HG03139 (cell line): ENCODE data around the gene LUZP1.

Source experiments
- ATAC-seq: cut with Tn5 transposase; IDR thresholded peaks from one replicate; pipeline ENCODE4 v1.9.1; 2021; ENCODE audit not compliant: unreplicated experiment

The LUZP1 gene

GRCh38 chr1:23156940-23157339 lies 11.7 kb downstream of the LUZP1 start:
- ATAC-seq = no peak

- ATAC-seq = no peak
Measured at GRCh38 chr1:23152966-23153684, 15.5 kb downstream of the LUZP1 start.

- no peak for ATAC-seq
Measured at GRCh38 chr1:23150742-23151141, 17.9 kb downstream of the LUZP1 start.

GRCh38 chr1:23150125-23150524 lies 18.5 kb downstream of the LUZP1 start:
- no peak for ATAC-seq

GRCh38 chr1:23149114-23149513 lies 19.5 kb downstream of the LUZP1 start:
- ATAC-seq = no peak

- no peak for ATAC-seq
Measured at GRCh38 chr1:23148084-23148483, 20.6 kb downstream of the LUZP1 start.

GRCh38 chr1:23140940-23141596 lies 27.6 kb downstream of the LUZP1 start:
- ATAC-seq = no peak

GRCh38 chr1:23135268-23135667 lies 33.4 kb downstream of the LUZP1 start:
- no peak for ATAC-seq

GRCh38 chr1:23134055-23134454 lies 34.6 kb downstream of the LUZP1 start:
- no peak for ATAC-seq

- ATAC-seq = no peak
Measured at GRCh38 chr1:23133587-23133986, 35.1 kb downstream of the LUZP1 start.

GRCh38 chr1:23132033-23132432 lies 36.6 kb downstream of the LUZP1 start:
- no peak for ATAC-seq

- ATAC-seq = no peak
Measured at GRCh38 chr1:23129846-23130245, 38.8 kb downstream of the LUZP1 start.

- no peak for ATAC-seq
Measured at GRCh38 chr1:23126801-23127200, 41.9 kb downstream of the LUZP1 start.

- no peak for ATAC-seq
Measured at GRCh38 chr1:23126200-23126599, 42.5 kb downstream of the LUZP1 start.

- ATAC-seq = no peak
Measured at GRCh38 chr1:23125489-23125888, 43.2 kb downstream of the LUZP1 start.

- ATAC-seq = no peak
Measured at GRCh38 chr1:23124259-23125026, 44.2 kb downstream of the LUZP1 start.

- no peak for ATAC-seq
Measured at GRCh38 chr1:23123528-23123927, 45.1 kb downstream of the LUZP1 start.

GRCh38 chr1:23122796-23123195 lies 45.9 kb downstream of the LUZP1 start:
- no peak for ATAC-seq

GRCh38 chr1:23122023-23122748 lies 46.5 kb downstream of the LUZP1 start:
- ATAC-seq = no peak

GRCh38 chr1:23120383-23120782 lies 48.3 kb downstream of the LUZP1 start:
- no peak for ATAC-seq
